ENCODE data around the gene BCL6. TPM values are rescaled to one million over a fixed set of nuclear protein-coding genes. Genes with fewer than 3 reads are reported as not detected.

Gene BCL6
- total and polyA plus RNA-seq, 7 donors = 4.9 to 233 (median 51.4) TPM

DNA sequence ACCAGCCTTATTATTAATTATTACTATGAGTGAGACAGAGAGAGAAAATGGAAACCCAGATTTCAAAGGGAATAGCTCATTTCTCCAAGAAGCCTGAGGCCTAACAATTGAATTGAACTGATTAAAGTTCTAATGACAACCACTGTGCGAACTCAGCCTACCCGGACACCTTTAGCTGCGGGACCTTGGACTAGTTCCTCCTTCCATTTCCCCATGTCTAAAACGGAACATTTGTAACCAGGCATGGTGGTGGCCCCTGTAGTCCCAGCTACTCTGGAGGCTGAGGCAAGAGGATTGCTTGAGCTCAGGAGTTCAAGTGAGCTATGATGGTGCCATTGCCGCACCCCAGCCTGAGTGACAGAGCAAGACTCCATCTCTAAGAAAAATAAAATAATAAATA, 26.5 kb downstream of the BCL6 start:
- H3K27me3 ChIP-seq = no peaks in the 10 kb centered on the region
- DNase-seq = no peak
- peaks cover 0 to 30% (median 21%) of the 10 kb centered on the region in 4 donors for H3K4me1 ChIP-seq
- peak overlapping the region in 2 of 4 donors; percentile 72 to 76 for H3K27ac ChIP-seq
- no peaks in the 10 kb centered on the region for H3K9me3 ChIP-seq
- TF ChIP-seq POLR2A (IDR thresholded peaks at IDR 0.05) (no peak), EP300 (IDR thresholded peaks at IDR 0.05) (no peak), POLR2AphosphoS5 (IDR thresholded peaks at IDR 0.05) (no peak)
- TF ChIP-seq, protein P1, sequence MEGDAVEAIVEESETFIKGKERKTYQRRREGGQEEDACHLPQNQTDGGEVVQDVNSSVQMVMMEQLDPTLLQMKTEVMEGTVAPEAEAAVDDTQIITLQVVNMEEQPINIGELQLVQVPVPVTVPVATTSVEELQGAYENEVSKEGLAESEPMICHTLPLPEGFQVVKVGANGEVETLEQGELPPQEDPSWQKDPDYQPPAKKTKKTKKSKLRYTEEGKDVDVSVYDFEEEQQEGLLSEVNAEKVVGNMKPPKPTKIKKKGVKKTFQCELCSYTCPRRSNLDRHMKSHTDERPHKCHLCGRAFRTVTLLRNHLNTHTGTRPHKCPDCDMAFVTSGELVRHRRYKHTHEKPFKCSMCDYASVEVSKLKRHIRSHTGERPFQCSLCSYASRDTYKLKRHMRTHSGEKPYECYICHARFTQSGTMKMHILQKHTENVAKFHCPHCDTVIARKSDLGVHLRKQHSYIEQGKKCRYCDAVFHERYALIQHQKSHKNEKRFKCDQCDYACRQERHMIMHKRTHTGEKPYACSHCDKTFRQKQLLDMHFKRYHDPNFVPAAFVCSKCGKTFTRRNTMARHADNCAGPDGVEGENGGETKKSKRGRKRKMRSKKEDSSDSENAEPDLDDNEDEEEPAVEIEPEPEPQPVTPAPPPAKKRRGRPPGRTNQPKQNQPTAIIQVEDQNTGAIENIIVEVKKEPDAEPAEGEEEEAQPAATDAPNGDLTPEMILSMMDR (IDR thresholded peaks at IDR 0.05) = no peak
- intact Hi-C loops (cut with DNase I) = no loop called here
- 92 to 93% methylated on average over 5 of the region's 5 CpGs for WGBS, 2 donors
- H3K36me3 ChIP-seq = peaks cover 17 to 32% (median 19%) of the 10 kb centered on the region in 4 donors
- no peak overlapping the region for H3K4me3 ChIP-seq

DNA sequence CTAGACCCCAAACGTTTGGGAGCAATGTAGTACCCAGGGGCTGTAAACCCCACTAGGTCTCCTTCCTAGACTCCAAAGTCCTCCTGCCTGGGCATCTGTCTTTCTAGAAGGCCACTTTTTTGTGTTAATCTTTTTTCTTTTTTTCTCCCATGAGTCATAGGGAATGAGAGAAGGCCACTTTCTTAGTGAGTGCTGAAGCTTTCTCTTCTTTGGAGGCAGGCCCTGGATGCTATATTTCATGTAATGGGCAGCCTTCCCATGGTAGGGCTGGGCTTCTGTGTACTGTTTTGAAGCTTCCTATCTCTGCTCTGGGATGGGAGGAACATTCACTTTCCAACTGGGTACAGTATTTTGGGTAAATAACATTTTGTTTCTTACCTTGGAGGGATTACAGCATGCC, 27.7 kb downstream of the BCL6 start:
- Histone ChIP-seq H3K4me1 (peaks cover 0 to 30% (median 21%) of the 10 kb centered on the region in 4 donors), H3K9me3 (no peaks in the 10 kb centered on the region), H3K4me3 (no peak overlapping the region), H3K36me3 (peaks cover 7 to 20% (median 8%) of the 10 kb centered on the region in 4 donors), H3K27me3 (no peaks in the 10 kb centered on the region), H3K27ac (no peak overlapping the region)
- no peak for DNase-seq
- 24 to 61% methylated on average over 1 of the region's 1 CpG for WGBS, 2 donors
- TF ChIP-seq, protein P1 (IDR thresholded peaks at IDR 0.05) = no peak
- no peak for TF ChIP-seq EP300 (IDR thresholded peaks at IDR 0.05)
- no peak for TF ChIP-seq POLR2A (IDR thresholded peaks at IDR 0.05)
- no peak for TF ChIP-seq POLR2AphosphoS5 (IDR thresholded peaks at IDR 0.05)
- intact Hi-C loops (cut with DNase I) = no loop called here

DNA sequence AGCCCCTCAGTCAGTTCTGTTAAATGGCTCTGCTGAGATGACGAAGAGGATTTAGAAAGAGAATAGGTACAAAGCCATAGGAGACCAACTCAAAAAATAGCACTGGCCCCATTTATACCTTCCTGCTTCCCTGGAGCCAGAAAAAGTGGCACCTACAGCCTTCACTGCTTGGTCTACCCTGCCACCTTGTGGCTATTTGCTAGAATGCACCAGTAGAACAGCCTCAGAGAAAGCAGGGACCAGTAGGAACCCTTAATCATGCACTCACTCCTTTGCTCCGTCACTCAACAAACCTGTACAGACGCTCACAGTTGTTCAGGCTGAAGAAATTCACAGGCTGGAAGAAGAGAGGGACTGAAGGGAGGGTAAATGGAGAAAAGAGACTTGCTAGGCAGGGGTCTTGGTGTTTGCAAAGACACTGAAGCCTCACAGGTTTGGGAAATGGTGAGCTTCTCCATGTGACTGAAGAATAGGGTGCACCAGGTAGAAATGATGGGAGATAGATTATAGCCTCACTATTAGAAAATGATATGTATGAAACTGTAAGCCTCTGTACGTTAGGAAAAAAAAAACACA, 30.8 kb downstream of the BCL6 start:
- no peak overlapping the region for H3K27ac ChIP-seq
- H3K27me3 ChIP-seq = no peaks in the 10 kb centered on the region
- intact Hi-C loops (cut with DNase I) = loop anchor here (1.0 to 5.0 kb wide), 3 partner anchors 395 to 1100 kb away; no protein-coding TSS in a partner anchor
- 19 to 26% methylated on average over 4 of the region's 4 CpGs for WGBS, 2 donors
- no peaks in the 10 kb centered on the region for H3K36me3 ChIP-seq
- DNase-seq = peak; percentile 80
- no peaks in the 10 kb centered on the region for H3K9me3 ChIP-seq
- H3K4me3 ChIP-seq = no peak overlapping the region
- TF ChIP-seq, protein P1 (IDR thresholded peaks at IDR 0.05) = peak; percentile 86 to 93 (median 92)
- TF ChIP-seq EP300 (IDR thresholded peaks at IDR 0.05) = no peak
- peaks cover 0 to 10% (median 3%) of the 10 kb centered on the region in 4 donors for H3K4me1 ChIP-seq

DNA sequence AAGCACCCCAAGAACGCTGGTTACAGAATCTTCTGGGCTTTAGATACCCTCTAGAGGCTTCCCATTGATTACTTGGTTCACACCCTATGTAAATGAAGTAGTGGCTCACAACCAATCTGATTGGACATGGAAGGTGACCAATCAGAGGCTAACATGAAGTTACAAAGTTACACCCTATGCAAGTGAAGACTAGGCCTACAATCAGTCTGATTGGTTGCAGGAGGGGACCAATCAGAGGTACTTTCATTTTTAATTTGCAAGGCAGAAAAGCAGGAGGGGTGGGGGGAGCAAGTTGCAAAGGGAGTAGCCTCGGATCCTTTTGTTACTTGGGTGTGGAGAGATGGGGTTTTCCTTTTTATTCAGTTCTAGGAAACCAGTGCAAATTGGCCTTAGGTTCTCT, 31.8 kb downstream of the BCL6 start:
- Histone ChIP-seq H3K4me3 (no peak overlapping the region), H3K27me3 (no peaks in the 10 kb centered on the region), H3K27ac (no peak overlapping the region), H3K9me3 (no peaks in the 10 kb centered on the region), H3K36me3 (no peaks in the 10 kb centered on the region), H3K4me1 (peaks cover 0 to 7% (median 0%) of the 10 kb centered on the region in 4 donors)
- intact Hi-C loops (cut with DNase I) = loop anchor here (5.0 kb wide), 1 partner anchor 491 kb away; no protein-coding TSS in a partner anchor
- no peak for DNase-seq
- WGBS, 2 donors = 81 to 84% methylated on average over 2 of the region's 2 CpGs
- TF ChIP-seq EP300 (IDR thresholded peaks at IDR 0.05) (no peak), POLR2AphosphoS5 (IDR thresholded peaks at IDR 0.05) (no peak), POLR2A (IDR thresholded peaks at IDR 0.05) (no peak)
- TF ChIP-seq, protein P1 (IDR thresholded peaks at IDR 0.05) = no peak

DNA sequence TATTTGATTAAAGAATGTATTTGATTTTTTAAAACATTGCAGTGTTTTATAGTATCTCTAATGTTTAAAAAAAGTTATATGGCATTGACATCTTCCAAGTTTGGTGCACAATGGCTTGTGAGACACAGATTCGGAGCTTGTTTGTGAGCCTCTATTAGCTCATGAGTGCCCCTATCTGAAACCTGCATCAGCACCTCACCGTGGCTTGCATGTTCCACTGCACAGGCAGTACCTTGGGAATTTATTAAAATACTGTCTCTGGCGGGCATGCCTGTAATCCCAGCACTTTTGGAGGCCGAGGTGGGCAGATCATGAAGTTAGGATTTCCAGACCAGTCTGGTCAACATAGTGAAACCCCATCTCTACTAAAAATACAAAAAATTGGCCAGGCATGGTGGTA, 36.1 kb downstream of the BCL6 start:
- no peaks in the 10 kb centered on the region for H3K36me3 ChIP-seq
- H3K27ac ChIP-seq = no peak overlapping the region
- H3K9me3 ChIP-seq = no peaks in the 10 kb centered on the region
- H3K4me3 ChIP-seq = no peak overlapping the region
- H3K4me1 ChIP-seq = no peaks in the 10 kb centered on the region
- intact Hi-C loops (cut with DNase I) = no loop called here
- no peak for DNase-seq
- WGBS, 2 donors = 83 to 84% methylated on average over 4 of the region's 4 CpGs
- no peaks in the 10 kb centered on the region for H3K27me3 ChIP-seq
- TF ChIP-seq POLR2AphosphoS5 (IDR thresholded peaks at IDR 0.05) (no peak), POLR2A (IDR thresholded peaks at IDR 0.05) (no peak), EP300 (IDR thresholded peaks at IDR 0.05) (no peak)
- TF ChIP-seq, protein P1 (IDR thresholded peaks at IDR 0.05) = no peak

All from sigmoid colon (tissue), 7 donors.